ENCODE results near the gene ADAMTS16.

ADAMTS16 gene

DNA sequence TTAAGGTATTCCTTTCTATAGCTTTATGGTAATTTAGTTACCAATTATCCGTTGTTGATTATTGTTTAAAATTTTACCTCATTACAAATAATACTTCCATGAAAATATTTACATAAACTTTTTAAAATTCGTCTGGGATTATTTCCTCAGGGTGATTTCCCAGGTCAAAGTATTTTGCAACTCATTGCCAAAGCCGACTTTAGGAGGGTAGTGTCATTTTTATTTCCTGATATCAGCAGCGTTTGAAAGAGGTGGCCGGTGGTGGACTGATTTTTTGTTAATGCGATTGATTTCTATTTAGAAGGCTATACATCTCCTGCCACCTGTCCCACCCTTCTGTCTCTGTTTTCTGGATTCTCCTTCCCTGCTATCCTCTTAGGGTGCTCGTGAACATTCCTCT, 4.3 kb downstream of the ADAMTS16 start:
- no peak for DNase-seq (ENCODE audit: low read depth, low spot score)

DNA sequence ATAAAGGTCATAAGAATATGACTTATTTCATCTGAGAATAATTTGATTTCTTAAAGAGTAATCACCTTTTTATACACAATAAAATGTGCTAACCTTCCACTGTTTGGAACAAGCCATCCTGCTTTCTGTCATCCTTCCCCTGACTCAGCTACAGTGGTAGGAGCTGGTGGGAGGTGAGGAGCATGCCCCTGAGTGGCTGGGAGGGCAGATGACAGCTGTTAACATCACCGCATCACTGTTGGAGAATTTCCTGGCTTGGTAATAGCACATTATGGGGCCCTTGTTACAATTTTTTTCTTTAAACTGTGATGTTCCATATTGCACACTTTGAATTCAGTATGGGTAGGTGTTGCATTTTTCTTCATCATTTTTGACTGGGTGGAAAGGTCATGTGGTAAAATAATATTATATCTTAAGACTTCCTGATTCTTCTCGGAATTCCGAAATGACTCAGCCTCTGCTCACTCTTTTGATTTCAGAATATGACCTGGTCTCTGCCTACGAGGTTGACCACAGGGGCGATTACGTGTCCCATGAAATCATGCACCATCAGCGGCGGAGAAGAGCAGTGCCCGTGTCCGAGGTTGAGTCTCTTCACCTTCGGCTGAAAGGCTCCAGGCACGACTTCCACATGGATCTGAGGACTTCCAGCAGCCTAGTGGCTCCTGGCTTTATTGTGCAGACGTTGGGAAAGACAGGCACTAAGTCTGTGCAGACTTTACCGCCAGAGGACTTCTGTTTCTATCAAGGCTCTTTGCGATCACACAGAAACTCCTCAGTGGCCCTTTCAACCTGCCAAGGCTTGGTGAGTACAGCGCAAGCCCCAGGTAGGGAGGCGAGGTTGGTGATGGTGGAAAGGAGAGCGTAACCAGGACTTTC, 5.8 kb downstream of the ADAMTS16 start:
- no peak for DNase-seq (ENCODE audit: low read depth, low spot score)

DNA sequence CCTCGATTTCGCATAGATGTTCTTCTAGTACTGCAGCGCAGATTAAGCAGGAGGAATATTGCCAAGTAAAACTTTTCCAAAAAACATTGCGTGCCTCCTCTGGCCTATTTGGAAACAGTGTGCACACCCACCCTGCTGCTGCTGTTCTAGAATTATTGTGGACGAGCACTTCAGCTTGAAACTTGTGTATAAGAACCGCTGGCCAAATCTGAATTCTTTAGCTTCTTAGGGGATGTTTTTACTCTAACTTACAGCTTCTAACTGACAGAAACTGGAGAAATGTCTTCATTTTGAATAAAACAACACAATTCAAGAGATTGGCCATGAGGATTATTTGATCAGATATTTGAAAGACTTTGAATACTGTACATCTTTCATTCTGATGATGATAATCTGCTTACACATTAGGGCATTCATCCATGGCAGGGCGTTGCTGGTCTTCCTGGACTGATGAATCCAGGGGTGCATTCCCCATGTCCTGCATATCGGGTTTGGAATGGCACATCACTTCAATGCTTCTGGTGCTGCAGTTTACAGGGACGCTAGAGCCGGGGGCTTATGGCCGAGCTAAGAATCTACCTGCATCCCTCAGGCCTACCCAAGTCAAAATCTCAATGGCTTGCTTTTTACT, 6.5 kb downstream of the ADAMTS16 start:
- no peak for DNase-seq (ENCODE audit: low read depth, low spot score)

DNA sequence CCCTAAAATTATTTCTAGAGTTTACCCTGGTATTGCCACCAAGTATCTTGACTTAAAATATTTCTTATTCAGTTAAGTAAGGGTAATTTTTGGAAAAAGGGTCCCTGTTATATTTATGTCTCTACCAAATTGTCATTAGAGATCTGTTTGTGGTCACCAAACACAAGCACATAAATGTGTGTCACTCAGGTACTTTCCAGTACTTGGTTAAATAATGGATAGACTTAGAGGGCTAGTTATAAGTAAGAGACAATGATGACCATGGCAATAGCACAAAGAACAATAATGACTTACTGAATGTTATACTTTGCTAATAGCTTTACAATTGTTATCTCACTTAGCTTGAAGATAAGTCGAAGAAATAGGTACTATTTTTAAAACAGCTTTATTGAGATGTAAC, 9.0 kb downstream of the ADAMTS16 start:
- no peak for DNase-seq (ENCODE audit: low read depth, low spot score)

DNA sequence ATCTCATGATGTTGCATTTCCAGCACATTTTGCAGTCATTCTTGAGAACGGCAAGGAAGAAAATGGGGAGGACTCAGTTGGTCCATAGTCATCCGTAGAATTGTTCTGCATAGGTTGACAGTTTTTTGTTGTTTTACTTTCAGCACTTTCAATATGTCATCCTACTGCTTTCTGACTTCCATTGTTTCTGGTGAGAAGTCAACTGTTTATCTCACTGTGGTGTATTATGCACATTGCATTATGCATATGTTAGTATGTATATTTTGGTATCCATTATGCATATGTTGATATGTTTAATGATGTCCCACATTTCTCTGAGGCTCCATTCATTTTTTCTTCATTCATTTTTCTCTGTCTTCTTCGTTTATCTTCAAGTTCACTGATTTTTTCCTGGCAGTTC, 10.5 kb downstream of the ADAMTS16 start:
- DNase-seq (ENCODE audit: low read depth, low spot score), result no peak

DNA sequence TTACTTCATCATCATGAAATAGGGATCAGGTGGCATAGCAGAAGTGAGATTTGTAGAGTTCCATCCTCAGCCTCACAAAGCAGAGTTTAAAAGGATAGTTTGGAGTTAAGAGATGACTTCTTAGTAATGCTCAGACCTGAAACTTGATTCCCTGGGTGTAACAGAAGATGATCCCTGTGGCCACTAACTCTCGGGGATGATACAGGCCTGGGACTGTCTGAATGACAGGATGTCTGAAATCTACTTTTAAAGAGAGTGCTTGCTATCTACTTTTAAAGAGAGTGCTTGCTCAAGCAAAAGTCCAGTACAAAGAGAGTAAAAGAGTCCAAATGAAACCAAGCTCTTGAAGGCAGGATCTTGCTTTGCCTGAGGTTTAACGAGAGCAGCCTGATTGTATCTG, 14.6 kb downstream of the ADAMTS16 start:
- DNase-seq (ENCODE audit: low read depth, low spot score), result no peak

DNA sequence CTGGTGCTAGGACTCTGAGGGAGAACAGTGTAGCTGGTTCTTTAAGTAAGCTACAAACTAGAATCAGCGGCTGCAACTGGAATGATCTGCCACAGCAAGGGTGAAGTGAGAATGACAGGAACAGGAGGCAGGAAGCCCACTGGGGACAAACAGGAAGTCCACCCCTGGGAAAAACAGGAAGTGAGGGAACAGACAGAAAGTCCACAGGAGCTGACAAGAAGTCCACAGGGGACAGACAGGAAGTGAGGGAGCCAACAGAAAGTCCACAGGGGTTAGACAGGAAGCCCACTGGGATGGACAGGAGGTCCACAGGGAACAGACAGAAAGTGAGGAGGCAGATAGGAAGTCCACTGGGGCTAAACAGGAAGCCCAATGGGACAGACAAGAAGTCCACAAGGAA, 15.5 kb downstream of the ADAMTS16 start:
- DNase-seq (ENCODE audit: low read depth, low spot score), result no peak

DNA sequence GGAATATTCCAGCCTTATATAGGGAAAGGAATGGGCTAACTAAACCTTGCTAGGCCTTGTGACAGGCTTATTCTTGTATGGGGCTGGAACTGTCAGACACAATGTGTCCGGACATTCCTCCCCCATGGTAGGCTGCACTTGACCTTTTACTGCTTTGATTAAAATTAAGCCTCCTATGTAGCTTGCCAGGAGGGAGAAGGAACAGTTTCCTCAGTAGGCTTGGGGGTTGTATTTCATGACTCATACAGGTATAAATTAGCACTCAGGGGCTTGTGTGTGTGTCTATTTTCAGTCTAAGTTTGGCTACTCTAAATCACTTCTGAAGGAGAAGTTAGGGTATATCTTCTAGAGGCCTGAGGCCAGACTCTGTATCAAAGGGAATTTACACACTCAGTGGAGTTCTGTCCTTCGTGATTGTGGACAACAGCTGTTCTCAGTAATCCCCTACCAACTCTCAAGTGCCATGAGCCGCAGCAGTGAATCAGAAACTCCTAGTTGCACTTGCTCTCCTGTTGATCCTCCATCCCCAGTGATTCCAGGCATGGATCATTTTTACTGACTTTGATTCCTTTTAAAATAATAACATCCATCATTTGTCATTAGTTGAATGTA, 16.4 kb downstream of the ADAMTS16 start:
- DNase-seq (ENCODE audit: low read depth, low spot score), result no peak

DNA sequence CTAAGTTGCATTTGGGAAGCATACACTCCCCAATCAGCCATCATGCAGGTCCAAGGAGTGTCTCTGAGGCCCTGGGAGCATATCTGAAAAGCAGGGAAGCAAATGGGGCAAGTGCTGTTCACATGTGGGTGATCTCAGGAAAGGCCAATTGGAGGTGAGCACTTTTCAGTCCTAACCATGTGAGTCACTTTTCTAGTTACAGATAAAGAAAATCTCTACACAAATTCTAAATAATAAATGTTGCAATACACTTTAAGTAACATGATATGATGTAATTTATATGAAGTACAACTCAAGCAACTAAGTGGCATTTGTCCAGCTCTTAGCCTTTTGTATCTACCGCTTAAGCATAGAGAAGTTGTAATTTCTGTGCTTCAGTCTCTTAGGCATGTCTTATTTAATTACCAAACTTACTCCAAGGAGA, 18.4 kb downstream of the ADAMTS16 start:
- no peak for DNase-seq (ENCODE audit: low read depth, low spot score)

DNA sequence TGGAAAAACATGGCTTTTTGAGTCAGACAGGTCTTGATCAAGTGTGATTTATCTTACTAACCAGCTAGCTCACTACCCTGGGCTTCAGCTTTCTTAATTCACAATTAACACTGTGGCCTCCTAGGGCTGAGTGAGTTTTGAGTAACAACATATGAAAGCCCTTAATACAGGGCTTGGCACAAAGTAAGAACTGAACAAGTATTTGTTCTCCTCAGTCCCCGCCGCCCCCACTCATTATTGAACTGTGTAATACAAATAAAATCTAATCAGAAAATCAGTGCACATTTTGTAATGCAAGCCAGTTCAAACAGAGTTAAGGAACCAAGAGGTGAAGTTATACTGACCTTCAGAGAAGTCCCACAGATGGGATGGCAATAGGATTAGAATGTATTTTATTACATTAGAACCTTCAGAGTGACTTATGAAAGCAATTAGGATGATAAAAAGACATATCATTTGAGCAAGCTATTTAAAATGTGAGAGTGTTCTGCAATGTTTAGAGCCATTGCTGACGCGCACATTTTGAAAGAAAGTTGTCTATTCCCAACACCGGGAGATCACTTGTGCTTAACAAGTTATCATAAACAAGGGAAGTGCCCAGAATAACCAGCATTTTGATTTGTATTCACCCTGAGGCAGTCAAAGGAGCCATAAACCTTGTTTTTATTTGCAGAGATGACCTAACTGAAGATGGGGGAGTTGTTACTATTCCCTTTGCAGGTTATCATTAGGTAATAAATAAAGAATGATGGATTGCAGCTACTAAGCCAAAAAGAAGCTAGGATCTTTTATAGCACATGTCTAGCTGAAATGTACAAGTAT, 19.4 kb downstream of the ADAMTS16 start:
- DNase-seq (ENCODE audit: low read depth, low spot score), result no peak

DNA sequence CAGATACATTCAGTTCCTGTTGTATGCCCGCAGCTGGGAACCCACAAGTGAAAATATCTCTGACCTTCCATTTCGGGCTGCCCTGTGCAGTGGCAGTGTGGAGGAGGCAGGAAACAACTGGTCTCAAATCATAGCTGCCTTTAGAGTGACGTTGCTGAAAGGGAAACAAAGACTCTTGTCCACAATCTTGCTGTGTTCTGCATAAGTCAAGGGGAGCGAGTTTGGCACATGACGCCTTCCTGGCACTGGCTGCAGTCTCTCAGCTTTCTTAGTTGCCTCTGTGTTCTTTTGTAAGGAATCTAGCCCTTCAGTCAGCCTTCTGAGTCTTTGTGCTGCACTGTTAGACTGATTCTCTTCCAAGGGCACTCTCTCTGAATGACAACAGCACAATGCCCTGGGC, 24.0 kb downstream of the ADAMTS16 start:
- DNase-seq (ENCODE audit: low read depth, low spot score), result no peak

DNA sequence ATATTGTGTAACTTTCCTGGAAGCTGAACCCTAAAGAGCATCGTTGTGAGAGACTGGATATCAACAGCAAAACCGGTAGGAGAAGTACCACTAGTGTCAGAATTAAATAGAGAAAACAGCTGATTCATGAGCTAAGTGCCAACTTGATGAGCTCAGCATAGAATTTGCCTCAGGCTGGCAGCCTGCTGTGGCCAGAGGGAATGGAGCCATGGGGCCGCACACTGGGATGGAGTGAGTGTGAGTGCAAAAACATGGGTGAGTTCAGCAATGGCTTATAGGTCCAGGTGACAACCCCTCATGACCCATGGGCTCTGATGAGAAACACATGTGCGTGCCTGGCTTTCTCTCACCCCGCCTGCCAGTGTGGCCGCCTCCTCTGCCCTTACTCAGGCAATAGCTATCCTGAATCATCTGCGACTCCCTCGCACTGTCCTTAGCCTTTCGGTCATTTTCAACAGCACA, 25.4 kb downstream of the ADAMTS16 start:
- no peak for DNase-seq (ENCODE audit: low read depth, low spot score)

DNA sequence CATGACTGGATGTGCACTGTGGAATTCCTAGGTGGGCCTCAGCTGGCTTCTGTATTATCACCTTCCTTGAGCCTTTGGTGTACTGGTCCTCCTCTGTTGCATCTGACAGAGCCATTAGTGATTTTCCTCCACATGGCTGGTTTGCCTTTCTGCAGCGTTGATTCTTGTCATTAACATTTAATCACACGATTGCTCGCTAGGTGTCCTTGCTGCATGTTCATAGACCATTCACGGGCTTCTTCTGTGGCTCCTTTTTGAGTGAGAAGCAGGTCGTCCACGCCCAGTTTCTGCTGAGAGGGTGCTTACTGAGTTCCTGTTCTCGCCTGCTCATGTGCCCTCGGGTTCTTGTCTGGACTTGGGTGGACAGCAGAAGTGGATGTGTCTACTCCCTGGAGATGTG, 29.3 kb downstream of the ADAMTS16 start:
- DNase-seq (ENCODE audit: low read depth, low spot score), result no peak

DNA sequence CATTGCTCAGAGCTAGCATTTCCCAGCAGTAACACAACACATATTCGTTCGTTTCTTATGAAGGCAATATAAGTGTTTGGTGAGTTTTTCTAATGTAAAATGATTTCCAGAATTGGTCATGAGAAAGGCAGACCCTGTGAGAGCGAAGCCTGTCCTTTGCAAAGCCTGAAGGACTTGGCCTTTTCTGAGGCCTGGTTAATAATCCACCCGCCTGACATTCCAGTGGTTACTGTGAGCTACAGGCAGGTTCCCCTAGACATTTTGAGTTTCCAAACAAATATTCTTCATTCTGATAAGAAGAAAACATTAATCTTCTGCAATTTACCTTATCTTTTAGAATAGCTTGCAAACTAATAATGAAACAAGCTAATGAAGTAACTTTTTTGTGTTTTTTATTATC, 38.0 kb downstream of the ADAMTS16 start:
- no peak for DNase-seq (ENCODE audit: low read depth, low spot score)

DNA sequence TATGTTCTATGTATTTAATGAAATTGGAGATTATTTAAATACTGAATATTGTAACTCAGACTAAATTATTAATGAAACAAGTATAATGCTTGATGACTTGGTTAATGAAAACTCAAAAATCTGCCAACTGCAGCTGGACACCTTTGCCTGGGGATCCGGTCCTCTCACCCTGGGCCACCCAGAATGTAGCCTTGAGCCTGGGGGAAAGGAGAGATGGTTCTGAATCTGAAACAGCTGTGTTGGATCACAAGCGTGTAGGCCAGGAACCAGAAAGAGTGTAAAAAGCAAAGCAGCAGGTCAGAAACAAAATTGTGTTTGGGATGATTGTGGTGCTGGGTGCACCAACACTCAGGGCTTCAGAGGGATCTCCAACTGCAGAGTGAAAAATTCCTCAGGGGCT, 38.5 kb downstream of the ADAMTS16 start:
- DNase-seq (ENCODE audit: low read depth, low spot score), result no peak

DNA sequence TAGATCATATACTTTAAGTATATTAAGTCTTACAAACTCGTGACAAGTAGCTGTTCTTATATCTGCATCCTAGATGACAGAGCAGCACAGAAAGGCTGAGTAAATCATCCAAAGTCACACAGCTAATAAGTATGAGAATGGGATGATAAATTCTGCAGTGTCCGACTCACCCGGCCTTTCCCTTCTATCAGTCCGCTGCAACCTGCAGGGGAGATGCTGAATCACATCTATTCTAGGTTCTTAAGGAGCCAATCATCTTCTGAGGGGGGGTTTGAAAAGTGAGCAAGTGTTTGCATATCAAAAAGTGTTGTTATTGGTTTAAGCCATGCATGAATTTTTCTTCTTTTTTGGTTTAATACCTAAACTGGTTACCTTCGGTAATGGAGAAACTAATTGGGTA, 38.9 kb downstream of the ADAMTS16 start:
- no peak for DNase-seq (ENCODE audit: low read depth, low spot score)

DNA sequence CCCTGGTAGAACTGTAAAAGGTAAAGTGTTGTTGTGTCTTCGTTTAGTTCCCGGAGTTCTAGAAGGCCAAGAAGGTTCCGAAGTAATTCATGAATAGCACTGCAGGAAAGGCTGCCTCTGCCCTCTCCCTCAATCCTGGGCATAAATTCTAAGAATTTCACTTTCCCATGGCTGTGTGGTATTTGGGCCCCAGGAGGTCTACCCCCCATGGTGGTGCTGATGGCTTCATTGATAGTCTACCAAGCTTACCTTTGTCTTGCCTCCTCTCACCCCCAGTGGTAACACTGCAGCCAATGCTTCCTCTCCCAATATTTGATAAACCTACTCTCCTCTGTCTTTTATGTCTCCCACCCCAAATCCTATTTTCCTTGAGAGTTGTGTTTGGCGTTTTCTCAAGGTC, 39.5 kb downstream of the ADAMTS16 start:
- peak; percentile 86 for DNase-seq (ENCODE audit: low read depth, low spot score)

DNA sequence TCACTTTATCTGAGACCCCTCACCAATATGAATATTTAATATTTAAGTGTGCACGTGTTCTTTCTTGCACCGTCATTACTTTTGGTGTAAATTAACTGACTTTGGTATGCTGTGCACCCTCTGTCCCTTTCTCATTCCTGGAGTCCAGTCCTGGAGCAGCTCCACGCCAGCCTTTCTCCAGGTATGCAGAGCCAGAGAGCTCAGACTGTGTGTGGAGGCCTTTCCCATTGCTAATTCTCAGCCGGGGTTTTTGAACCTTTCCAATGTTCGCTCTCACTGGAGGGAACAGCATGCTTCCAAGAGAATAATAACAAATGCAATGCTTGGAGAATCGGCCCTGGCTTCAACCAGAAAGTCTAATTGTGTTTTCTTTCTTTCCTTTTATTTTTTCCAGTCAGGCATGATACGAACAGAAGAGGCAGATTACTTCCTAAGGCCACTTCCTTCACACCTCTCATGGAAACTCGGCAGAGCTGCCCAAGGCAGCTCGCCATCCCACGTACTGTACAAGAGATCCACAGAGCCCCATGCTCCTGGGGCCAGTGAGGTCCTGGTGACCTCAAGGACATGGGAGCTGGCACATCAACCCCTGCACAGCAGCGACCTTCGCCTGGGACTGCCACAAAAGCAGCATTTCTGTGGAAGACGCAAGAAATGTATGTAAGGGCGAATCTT, 41.7 kb downstream of the ADAMTS16 start:
- DNase-seq (ENCODE audit: low read depth, low spot score), result no peak

DNA sequence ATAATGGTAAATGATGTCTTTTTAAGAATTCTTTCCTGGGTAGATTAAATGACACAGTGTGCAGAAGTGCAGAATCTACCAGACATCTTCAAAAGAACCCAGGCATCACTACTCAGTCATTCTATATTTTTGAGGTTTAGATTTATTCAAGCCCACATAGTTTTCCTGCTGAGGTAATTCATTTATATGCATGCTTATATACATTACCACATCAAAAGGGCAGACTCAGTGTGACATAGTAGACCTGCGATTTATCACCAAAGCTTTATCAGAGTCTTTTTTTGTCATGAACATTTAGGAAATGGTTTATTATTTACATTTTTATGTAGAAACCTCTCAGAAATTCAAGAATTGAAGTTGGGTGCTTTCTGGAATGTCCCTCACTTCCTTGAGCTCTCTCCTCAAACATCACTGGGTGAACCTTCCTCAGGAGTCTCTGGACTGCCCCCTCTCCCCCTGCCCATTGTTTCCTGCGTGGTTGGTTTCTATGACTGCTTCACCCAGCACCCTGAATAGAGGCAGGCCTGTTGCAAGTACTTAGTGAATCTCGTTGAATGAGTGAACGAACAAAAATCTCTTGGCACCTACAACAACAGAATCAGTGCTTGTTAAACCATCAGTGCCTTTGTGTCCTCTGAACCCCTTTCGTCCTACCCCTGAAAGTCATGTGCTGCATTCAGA, 42.5 kb downstream of the ADAMTS16 start:
- no peak for DNase-seq (ENCODE audit: low read depth, low spot score)

DNA sequence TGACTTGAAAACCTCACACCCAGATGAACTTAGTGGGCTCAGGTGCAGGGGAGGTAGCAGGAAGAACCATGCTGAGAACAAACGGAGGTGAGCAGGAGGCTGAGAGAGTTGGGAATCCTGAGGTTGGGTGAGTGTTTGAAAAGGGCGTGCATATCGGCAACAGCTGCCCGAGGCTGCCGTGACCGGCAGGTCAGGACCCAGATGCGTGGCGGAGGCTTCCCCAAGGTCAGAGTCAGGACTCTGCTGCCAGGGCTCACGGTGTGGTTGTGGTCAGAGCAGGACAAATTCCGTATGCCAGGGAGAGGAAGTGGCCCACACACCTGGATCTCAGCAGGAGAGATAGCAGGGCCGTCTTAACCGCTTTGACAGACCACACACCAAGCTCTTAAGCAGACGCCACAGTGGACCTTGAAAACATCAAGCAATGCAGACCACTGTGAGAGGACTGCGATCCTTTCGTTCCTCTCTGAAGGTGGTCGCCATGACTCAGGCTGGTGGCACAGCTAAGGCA, 43.1 kb downstream of the ADAMTS16 start:
- DNase-seq (ENCODE audit: low read depth, low spot score), result peak; percentile 92

DNA sequence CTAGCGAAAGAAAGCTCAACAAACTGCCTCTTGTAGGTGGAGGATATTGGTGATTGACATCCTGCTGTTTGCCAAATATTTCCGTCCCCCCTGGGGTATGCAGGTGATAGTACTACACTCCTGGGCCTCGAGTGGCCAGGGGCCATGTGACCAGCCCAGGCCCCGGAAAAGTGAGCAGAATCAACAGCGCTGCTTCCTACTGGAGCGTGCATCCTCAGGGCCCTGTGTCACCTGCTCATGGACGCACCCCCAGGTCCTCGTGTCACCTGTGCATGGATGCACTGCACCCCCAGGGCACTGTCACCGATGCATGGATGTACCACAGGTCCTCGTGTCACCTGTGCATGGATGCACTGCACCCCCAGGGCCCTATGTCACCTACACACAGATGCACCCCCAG, 43.8 kb downstream of the ADAMTS16 start:
- no peak for DNase-seq (ENCODE audit: low read depth, low spot score)

All from iPS DF 19.7 (cell line).